Dendritic cell treated with granulocyte-macrophage colony-stimulating factor and Interleukin-4, amounts not matched to agents 40 ng/mL and 50 ng/mL, for 4 days (primary cell): ENCODE measurements around the gene TRIM40.
"Not testable (repeated sequence)": the region's sequence is repeated elsewhere in the genome, so short reads cannot be mapped to it uniquely, and the experiment has no call there.

Source experiments
- H3K27ac Mint-ChIP-seq: one replicate; pipeline ENCODE4 v1.8.0; 2022; ENCODE audit warnings: mild to moderate bottlenecking, mixed read lengths
- H3K27me3 Mint-ChIP-seq: one replicate; pipeline ENCODE4 v1.8.0; 2022; ENCODE audit warnings: mild to moderate bottlenecking, mixed read lengths
- H3K36me3 Mint-ChIP-seq: one replicate; pipeline ENCODE4 v1.8.0; 2022; ENCODE audit warnings: low read depth, mixed read lengths
- H3K4me1 Mint-ChIP-seq: one replicate; pipeline ENCODE4 v1.8.0; 2022; ENCODE audit warnings: low read depth, mixed read lengths
- H3K4me3 Mint-ChIP-seq: one replicate; pipeline ENCODE4 v1.8.0; 2022; ENCODE audit warnings: mild to moderate bottlenecking, moderate library complexity, mixed read lengths
- H3K9me3 Mint-ChIP-seq: one replicate; pipeline ENCODE4 v1.8.0; 2022; ENCODE audit warnings: mixed read lengths
- intact Hi-C: fragments of 100-400 bp; cut with micrococcal nuclease; formaldehyde crosslinking; loops from one replicate; pipeline ENCODE4 v1.15.0; 2022

The TRIM40 gene

DNA sequence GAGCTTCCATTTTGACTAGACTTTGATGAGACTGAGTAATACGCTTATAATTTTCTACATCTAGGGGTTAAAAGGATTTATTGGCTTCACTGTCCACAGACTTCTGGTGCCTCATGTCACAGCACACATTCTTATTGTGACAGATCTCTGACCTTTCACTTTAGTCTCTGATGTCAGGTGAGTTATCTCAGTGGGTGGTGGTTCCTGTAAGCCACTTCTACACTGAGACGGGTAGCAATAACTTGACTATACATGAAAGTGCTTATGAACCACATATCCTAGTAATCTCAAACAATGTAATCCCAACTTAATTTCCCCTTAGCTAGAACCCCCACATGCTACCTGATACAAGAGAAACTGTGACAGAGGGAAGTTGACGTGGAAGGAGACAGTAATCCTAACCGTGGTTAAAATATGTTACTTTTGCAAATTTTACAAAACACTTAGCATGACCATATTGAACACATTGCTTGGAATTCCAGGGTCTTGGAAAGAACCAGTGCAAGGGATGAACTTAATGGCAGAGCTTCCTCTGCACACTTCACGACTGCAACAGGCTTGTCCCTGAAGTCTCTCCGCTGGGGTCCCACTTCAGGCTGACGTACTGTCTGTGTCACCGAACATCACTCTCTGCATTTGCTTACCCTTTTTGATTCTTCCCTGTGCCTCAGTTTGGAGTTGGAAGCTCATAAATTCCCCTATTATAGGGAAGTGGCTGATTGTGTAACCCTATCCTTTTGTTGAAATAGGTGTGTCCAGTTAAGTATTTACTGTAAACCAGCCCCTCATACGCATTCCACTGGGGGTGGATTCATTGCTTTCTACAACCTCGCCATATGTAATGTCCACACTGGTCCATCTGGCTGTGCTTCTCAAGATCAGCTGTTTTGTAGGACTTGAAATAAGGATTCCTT lies 6.4 kb upstream of the TRIM40 start:
- Mint-ChIP-seq H3K4me3 (no peak overlapping the region), H3K27me3 (peaks cover 82% of the 10 kb centered on the region), H3K9me3 (no peaks in the 10 kb centered on the region), H3K4me1 (peaks cover 24% of the 10 kb centered on the region), H3K36me3 (no peaks in the 10 kb centered on the region), H3K27ac (no peak overlapping the region)
- intact Hi-C loops = no loop called here

- peaks cover 85% of the 10 kb centered on the region for H3K27me3 Mint-ChIP-seq
- no peaks in the 10 kb centered on the region for H3K36me3 Mint-ChIP-seq
- peaks cover 24% of the 10 kb centered on the region for H3K4me1 Mint-ChIP-seq
- no peak overlapping the region for H3K4me3 Mint-ChIP-seq
- intact Hi-C loops = no loop called here
- no peak overlapping the region for H3K27ac Mint-ChIP-seq
- no peaks in the 10 kb centered on the region for H3K9me3 Mint-ChIP-seq
Observed at GRCh38 chr6:30130179-30130679, 5.7 kb upstream of the TRIM40 start.

GRCh38 chr6:30130887-30131862 lies 4.8 kb upstream of the TRIM40 start:
- intact Hi-C loops = loop anchor here (1.0 kb wide), 1 partner anchor 28 kb away; no protein-coding TSS in a partner anchor
- no peak overlapping the region for H3K4me3 Mint-ChIP-seq
- H3K4me1 Mint-ChIP-seq = peaks cover 24% of the 10 kb centered on the region
- H3K36me3 Mint-ChIP-seq = no peaks in the 10 kb centered on the region
- peaks cover 83% of the 10 kb centered on the region for H3K27me3 Mint-ChIP-seq
- H3K9me3 Mint-ChIP-seq = no peaks in the 10 kb centered on the region
- no peak overlapping the region for H3K27ac Mint-ChIP-seq

DNA sequence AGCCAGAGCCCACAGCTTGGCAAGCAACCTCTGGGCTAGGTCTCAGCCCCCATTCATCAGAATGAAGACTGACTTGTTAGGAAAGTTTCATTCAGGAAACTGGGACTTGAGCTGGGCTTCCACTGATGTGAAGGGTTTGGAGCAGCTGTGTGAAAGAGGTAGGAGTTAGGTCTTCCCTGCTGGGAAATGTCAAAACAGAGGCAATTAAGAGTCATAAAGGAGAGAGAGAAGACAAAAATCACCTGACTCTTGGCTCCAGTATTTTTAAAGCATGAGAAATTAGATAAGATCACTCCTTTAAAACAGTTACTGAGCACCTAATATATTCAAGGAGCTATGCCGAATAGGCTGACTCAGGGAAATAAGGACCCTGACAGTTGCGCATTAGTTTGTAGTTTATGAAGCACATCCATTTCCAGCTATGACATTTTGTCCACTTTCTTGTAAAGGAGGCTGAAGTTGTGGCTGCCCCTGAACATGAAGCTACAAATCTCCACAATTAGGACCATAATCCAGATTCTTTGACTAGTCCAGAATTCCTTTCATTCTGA lies 3.9 kb upstream of the TRIM40 start:
- Mint-ChIP-seq H3K27me3 (peaks cover 77% of the 10 kb centered on the region), H3K27ac (no peak overlapping the region)

DNA sequence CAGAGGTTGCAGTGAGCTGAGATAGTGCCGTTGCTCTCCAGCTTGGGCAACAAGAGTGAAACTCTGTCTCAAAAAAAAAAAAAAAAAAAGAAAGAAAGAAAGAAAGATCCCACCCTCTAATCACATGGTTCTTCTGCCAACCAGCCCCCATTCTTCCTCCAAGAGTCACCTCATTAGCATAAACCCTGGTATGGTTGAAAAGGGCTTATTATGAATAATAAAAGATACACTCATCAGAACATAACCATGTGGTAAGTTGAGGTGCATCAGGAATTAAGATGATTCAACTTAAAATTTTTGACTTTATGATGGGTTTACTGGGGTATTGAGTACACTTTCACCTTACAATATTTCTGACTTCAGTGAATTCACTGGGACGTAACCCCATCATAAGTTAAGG lies 793 bp upstream of the TRIM40 start:
- intact Hi-C loops = no loop called here
- Mint-ChIP-seq H3K4me3 (no peak overlapping the region), H3K27ac (no peak overlapping the region), H3K36me3 (no peaks in the 10 kb centered on the region), H3K4me1 (peaks cover 12% of the 10 kb centered on the region), H3K27me3 (peaks cover 62% of the 10 kb centered on the region), H3K9me3 (no peaks in the 10 kb centered on the region)

More for the DNA sequence above, 3.9 kb upstream of the TRIM40 start:
- no peaks in the 10 kb centered on the region for H3K36me3 Mint-ChIP-seq
- H3K4me1 Mint-ChIP-seq = peaks cover 24% of the 10 kb centered on the region
- H3K9me3 Mint-ChIP-seq = no peaks in the 10 kb centered on the region
- H3K4me3 Mint-ChIP-seq = no peak overlapping the region
- intact Hi-C loops = loop anchor here (1.0 kb wide), 1 partner anchor 29 kb away; no protein-coding TSS in a partner anchor

DNA sequence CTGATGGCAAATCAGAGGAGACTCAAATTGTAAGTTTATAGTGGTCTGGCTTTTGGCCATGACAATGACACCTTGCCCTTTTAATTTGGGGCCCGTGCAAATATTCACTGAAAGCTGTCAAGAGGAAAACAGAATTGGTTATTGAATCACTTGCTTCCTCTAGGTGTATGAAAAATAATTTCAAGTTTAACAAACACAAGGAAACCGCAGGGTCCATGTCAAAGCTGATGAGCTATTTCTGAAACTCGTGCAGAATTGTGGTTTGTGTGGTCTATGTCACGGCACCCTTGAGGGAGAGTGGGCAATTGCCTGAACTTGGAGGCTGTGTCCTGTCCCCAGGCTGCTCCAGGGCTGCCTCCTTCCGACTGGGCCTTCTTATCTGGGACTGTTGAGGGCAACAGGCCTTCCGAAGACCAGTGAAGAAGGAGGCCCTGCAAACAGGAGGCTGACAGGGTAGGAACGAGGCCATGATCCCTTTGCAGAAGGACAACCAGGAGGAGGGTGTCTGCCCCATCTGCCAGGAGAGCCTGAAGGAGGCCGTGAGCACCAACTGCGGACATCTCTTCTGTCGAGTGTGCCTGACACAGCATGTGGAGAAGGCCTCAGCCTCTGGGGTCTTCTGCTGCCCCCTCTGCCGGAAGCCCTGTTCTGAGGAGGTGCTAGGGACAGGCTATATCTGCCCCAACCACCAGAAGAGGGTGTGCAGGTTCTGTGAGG lies 788 bp downstream of the TRIM40 start:
- Mint-ChIP-seq H3K4me3 (no peak overlapping the region), H3K27me3 (peaks cover 59% of the 10 kb centered on the region), H3K4me1 (no peaks in the 10 kb centered on the region), H3K9me3 (no peaks in the 10 kb centered on the region), H3K27ac (no peak overlapping the region), H3K36me3 (no peaks in the 10 kb centered on the region)
- intact Hi-C loops = no loop called here

DNA sequence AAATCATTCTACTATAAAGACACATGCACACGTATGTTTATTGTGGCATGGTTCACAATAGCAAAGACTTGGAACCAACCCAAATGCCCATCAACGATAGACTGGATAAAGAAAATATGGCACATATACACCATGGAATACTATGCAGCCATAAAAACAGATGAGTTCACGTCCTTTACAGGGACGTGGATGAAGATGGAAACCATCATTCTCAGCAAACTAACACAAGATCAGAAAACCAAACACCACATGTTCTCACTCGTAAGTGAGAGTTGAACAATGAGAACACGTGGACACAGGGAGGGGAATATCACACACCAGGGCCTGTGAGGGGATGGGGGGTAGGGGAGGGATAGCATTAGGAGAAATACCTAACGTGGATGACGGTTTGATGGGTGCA lies 4.3 kb downstream of the TRIM40 start:
- H3K4me1 Mint-ChIP-seq, H3K27ac Mint-ChIP-seq, H3K36me3 Mint-ChIP-seq, H3K4me3 Mint-ChIP-seq, H3K9me3 Mint-ChIP-seq, intact Hi-C loops: not testable (repeated sequence)
- H3K27me3 Mint-ChIP-seq = peaks cover 56% of the 10 kb centered on the region

DNA sequence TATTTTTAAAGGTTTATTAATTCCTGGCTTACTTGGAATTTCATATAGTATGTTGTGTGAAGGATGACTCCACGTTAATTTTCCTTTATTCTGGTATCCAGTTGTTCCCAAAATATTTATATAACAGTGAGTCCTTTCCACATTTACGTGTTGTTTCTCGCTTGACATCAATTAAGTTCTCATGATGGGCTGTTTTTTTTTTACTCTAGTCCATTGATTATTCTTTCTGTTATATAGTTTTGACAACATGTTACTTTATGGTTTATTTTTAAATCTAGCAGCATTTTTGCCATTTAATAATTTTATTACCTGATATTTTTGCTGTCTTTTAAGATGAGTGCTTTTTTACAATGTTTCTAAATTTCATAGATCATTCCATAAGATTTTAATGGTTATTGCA lies 6.7 kb downstream of the TRIM40 start:
- H3K27ac Mint-ChIP-seq = no peak overlapping the region
- no peaks in the 10 kb centered on the region for H3K9me3 Mint-ChIP-seq
- no peak overlapping the region for H3K4me3 Mint-ChIP-seq
- no peaks in the 10 kb centered on the region for H3K36me3 Mint-ChIP-seq
- intact Hi-C loops = no loop called here
- H3K27me3 Mint-ChIP-seq = peaks cover 50% of the 10 kb centered on the region
- no peaks in the 10 kb centered on the region for H3K4me1 Mint-ChIP-seq

- Mint-ChIP-seq H3K27ac (no peak overlapping the region), H3K4me1 (no peaks in the 10 kb centered on the region), H3K4me3 (no peak overlapping the region), H3K27me3 (peaks cover 47% of the 10 kb centered on the region), H3K36me3 (no peaks in the 10 kb centered on the region), H3K9me3 (no peaks in the 10 kb centered on the region)
- intact Hi-C loops = no loop called here
Observed at GRCh38 chr6:30143780-30144179, 7.8 kb downstream of the TRIM40 start.

GRCh38 chr6:30144811-30145210 lies 8.9 kb downstream of the TRIM40 start:
- Mint-ChIP-seq H3K36me3 (no peaks in the 10 kb centered on the region), H3K27ac (no peak overlapping the region), H3K27me3 (peaks cover 44% of the 10 kb centered on the region), H3K4me3 (no peak overlapping the region), H3K4me1 (peaks cover 2% of the 10 kb centered on the region), H3K9me3 (no peaks in the 10 kb centered on the region)
- intact Hi-C loops = no loop called here

- intact Hi-C loops = no loop called here
- Mint-ChIP-seq H3K27ac (no peak overlapping the region), H3K9me3 (no peaks in the 10 kb centered on the region), H3K36me3 (no peaks in the 10 kb centered on the region), H3K4me1 (peaks cover 10% of the 10 kb centered on the region), H3K27me3 (peaks cover 38% of the 10 kb centered on the region), H3K4me3 (no peak overlapping the region)
Observed at GRCh38 chr6:30145818-30146217, 9.9 kb downstream of the TRIM40 start.

DNA sequence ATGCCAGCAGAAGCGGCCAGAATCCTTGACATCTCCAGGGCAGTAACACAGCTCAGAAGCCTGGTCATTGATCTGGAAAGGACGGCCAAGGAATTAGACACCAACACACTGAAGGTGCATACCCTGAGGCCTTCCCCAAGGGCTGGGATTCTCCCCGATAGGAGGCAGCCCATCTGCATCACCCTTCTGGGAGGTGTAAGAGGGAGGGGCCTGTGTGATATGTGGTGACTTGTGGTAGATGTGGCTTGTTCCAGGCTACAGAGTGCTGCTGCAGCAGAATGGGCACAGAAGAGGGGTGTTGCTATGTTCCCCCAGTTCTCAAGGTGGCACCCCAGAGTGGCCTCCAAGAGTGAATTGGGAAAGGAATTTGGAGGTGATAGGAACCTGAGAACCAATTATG lies 11.2 kb downstream of the TRIM40 start:
- Mint-ChIP-seq H3K4me3 (no peak overlapping the region), H3K36me3 (no peaks in the 10 kb centered on the region), H3K4me1 (peaks cover 15% of the 10 kb centered on the region), H3K27ac (no peak overlapping the region), H3K27me3 (peaks cover 28% of the 10 kb centered on the region), H3K9me3 (no peaks in the 10 kb centered on the region)
- intact Hi-C loops = no loop called here

DNA sequence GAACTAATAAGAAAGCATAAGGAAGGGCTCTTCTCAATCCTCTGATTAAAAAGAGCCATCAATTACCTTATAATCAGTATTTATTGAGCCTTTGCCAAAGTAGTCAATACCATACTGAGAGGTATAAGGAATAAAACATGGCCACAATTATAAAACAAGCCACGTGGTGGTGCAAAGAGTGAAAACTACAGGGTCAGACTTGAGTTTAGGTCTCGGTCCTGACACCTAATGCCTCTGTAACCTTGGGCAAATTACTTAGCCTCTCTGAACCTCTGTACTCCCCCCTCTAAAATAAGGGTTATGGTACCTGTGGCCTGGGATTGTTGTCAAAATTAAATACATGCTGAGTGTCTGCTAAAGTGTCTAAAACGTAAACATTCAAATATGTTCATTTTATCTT lies 13.3 kb downstream of the TRIM40 start:
- Mint-ChIP-seq H3K27ac (no peak overlapping the region), H3K9me3 (no peaks in the 10 kb centered on the region), H3K4me3 (no peak overlapping the region), H3K36me3 (no peaks in the 10 kb centered on the region), H3K4me1 (peaks cover 30% of the 10 kb centered on the region), H3K27me3 (peaks cover 20% of the 10 kb centered on the region)
- intact Hi-C loops = no loop called here
